HEK293 (cell line): Measurements from ENCODE around the gene LMF1.

Experiments used
- BCL11A ChIP-seq: fragments of 450-650 bp; formaldehyde crosslinking; IDR thresholded peaks from 2 replicates; pipeline ENCODE4 v1.5.1; 2016; ENCODE audit warnings: low read depth, missing biosample characterization, missing genetic modification characterization
- BCL11B ChIP-seq: fragments of 450-650 bp; formaldehyde crosslinking; IDR thresholded peaks from 2 replicates; pipeline ENCODE4 v1.5.1; 2016; ENCODE audit warnings: low read depth, missing biosample characterization, missing genetic modification characterization
- BCL6B ChIP-seq: fragments of 450-650 bp; formaldehyde crosslinking; IDR thresholded peaks from 2 replicates; pipeline ENCODE4 v1.5.1; 2017; ENCODE audit warnings: missing biosample characterization, missing genetic modification characterization
- GFI1B ChIP-seq: fragments of 450-650 bp; formaldehyde crosslinking; IDR thresholded peaks from 2 replicates; pipeline ENCODE4 v1.5.1; 2016; ENCODE audit warnings: missing biosample characterization, missing genetic modification characterization
- HOXA7 ChIP-seq: sonication (generic); formaldehyde crosslinking; IDR thresholded peaks from 2 replicates; pipeline ENCODE4 v1.8.1; 2022; ENCODE audit warnings: missing genetic modification reagents, borderline replicate concordance
- KLF17 ChIP-seq: fragments of 450-650 bp; formaldehyde crosslinking; IDR thresholded peaks from 2 replicates; pipeline ENCODE4 v1.5.1; 2016; ENCODE audit warnings: missing biosample characterization, missing genetic modification characterization
- MZF1 ChIP-seq: fragments of 450-650 bp; formaldehyde crosslinking; IDR thresholded peaks from 2 replicates; pipeline ENCODE4 v1.5.1; 2017; ENCODE audit warnings: missing biosample characterization, missing genetic modification characterization, borderline replicate concordance
- OVOL3 ChIP-seq: fragments of 450-650 bp; formaldehyde crosslinking; IDR thresholded peaks from 2 replicates; pipeline ENCODE4 v1.5.1; 2016; ENCODE audit warnings: missing biosample characterization, missing genetic modification characterization
- RBAK ChIP-seq: fragments of 450-650 bp; formaldehyde crosslinking; IDR thresholded peaks from 2 replicates; pipeline ENCODE4 v1.5.1; 2016; ENCODE audit warnings: missing biosample characterization, missing genetic modification characterization
- ZBTB10 ChIP-seq: fragments of 450-650 bp; formaldehyde crosslinking; IDR thresholded peaks from 2 replicates; pipeline ENCODE4 v1.5.1; 2016; ENCODE audit warnings: missing biosample characterization, missing genetic modification characterization
- ZBTB11 ChIP-seq: fragments of 450-650 bp; formaldehyde crosslinking; conservative IDR thresholded peaks from 2 replicates; pipeline ENCODE4 v1.5.1; 2016; ENCODE audit warnings: low read depth, missing biosample characterization, missing genetic modification characterization
- ZFP41 ChIP-seq: fragments of 450-650 bp; formaldehyde crosslinking; IDR thresholded peaks from 2 replicates; pipeline ENCODE4 v1.5.1; 2016; ENCODE audit warnings: missing biosample characterization, missing genetic modification characterization, borderline replicate concordance
- ZNF157 ChIP-seq: fragments of 450-650 bp; formaldehyde crosslinking; IDR thresholded peaks from 2 replicates; pipeline ENCODE4 v1.5.1; 2016; ENCODE audit warnings: missing biosample characterization, missing genetic modification characterization
- ZNF174 ChIP-seq: fragments of 450-650 bp; formaldehyde crosslinking; IDR thresholded peaks from 2 replicates; pipeline ENCODE4 v1.5.0; 2017; ENCODE audit warnings: missing biosample characterization, mild to moderate bottlenecking, missing genetic modification characterization
- ZNF19 ChIP-seq: fragments of 450-650 bp; formaldehyde crosslinking; IDR thresholded peaks from 2 replicates; pipeline ENCODE4; 2016; ENCODE audit warnings: missing biosample characterization, missing genetic modification characterization, low read depth
- ZNF26 ChIP-seq: fragments of 450-650 bp; formaldehyde crosslinking; IDR thresholded peaks from 2 replicates; pipeline ENCODE4 v1.5.1; 2016; ENCODE audit warnings: missing biosample characterization, missing genetic modification characterization
- ZNF354C ChIP-seq: fragments of 450-650 bp; formaldehyde crosslinking; IDR thresholded peaks from 2 replicates; pipeline ENCODE4 v1.5.1; 2016; ENCODE audit warnings: missing biosample characterization, missing genetic modification characterization, low read depth, borderline replicate concordance
- ZNF416 ChIP-seq: fragments of 450-650 bp; formaldehyde crosslinking; IDR thresholded peaks from 2 replicates; pipeline ENCODE4 v1.5.1; 2016; ENCODE audit warnings: missing biosample characterization, missing genetic modification characterization
- ZNF529 ChIP-seq: fragments of 450-650 bp; formaldehyde crosslinking; IDR thresholded peaks from 2 replicates; pipeline ENCODE4 v1.5.1; 2017; ENCODE audit warnings: missing genetic modification characterization, missing biosample characterization; ENCODE audit not compliant: insufficient replicate concordance
- ZNF544 ChIP-seq: fragments of 450-650 bp; formaldehyde crosslinking; IDR thresholded peaks from 2 replicates; pipeline ENCODE4 v1.5.0; 2017; ENCODE audit warnings: missing biosample characterization, missing genetic modification characterization
- ZNF596 ChIP-seq: fragments of 450-650 bp; IDR thresholded peaks from 2 replicates; pipeline ENCODE4 v1.5.0; 2018; ENCODE audit warnings: missing biosample characterization, mild to moderate bottlenecking, missing genetic modification characterization, moderate library complexity
- ZNF621 ChIP-seq: fragments of 450-650 bp; formaldehyde crosslinking; IDR thresholded peaks from 2 replicates; pipeline ENCODE4 v1.5.1; 2017; ENCODE audit warnings: missing biosample characterization, missing genetic modification characterization
- ZNF639 ChIP-seq: fragments of 450-650 bp; formaldehyde crosslinking; IDR thresholded peaks from 2 replicates; pipeline ENCODE4 v1.5.1; 2016; ENCODE audit warnings: missing biosample characterization, missing genetic modification characterization
- ZNF654 ChIP-seq: fragments of 450-650 bp; formaldehyde crosslinking; IDR thresholded peaks from 2 replicates; pipeline ENCODE4 v1.5.1; 2016; ENCODE audit warnings: low read depth, missing biosample characterization, missing genetic modification characterization
- ZSCAN5A ChIP-seq: fragments of 450-650 bp; formaldehyde crosslinking; IDR thresholded peaks from 2 replicates; pipeline ENCODE4 v1.5.1; 2016; ENCODE audit warnings: missing biosample characterization, missing genetic modification characterization

LMF1 gene

GRCh38 chr16:1002399-1003166 is 31.8 kb upstream of the LMF1 start (continued):
- TF ChIP-seq GFI1B (tag by site-specific recombination): no peak
- TF ChIP-seq HOXA7 (CRISPR knock-in tag): no peak
- no peak for TF ChIP-seq ZNF174 (tag by site-specific recombination)
- TF ChIP-seq BCL11B (tag by site-specific recombination): peak; percentile 17; the same call in 1 of the 2 replicates
- TF ChIP-seq ZBTB10 (tag by site-specific recombination): no peak
- no peak for TF ChIP-seq ZNF19
- TF ChIP-seq RBAK (tag by site-specific recombination): no peak
- no peak for TF ChIP-seq ZNF654 (tag by site-specific recombination)
- no peak for TF ChIP-seq OVOL3
- peak; percentile 61; the same call in 1 of the 2 replicates for TF ChIP-seq ZNF639
- no peak for TF ChIP-seq ZFP41 (tag by site-specific recombination)
- no peak for TF ChIP-seq ZNF544 (tag by site-specific recombination)
- TF ChIP-seq ZSCAN5A: no peak
- peak; percentile 86 for TF ChIP-seq BCL11A (tag by site-specific recombination)
- TF ChIP-seq KLF17 (tag by site-specific recombination): 0 out of 2 replicates have a peak, but pooled peaks have one; percentile 64
- TF ChIP-seq ZNF416 (tag by site-specific recombination): no peak
- no peak for TF ChIP-seq ZNF529
- no peak for TF ChIP-seq ZNF157
- TF ChIP-seq ZNF596 (tag by site-specific recombination): no peak
- TF ChIP-seq ZNF354C (tag by site-specific recombination): no peak
- no peak for TF ChIP-seq MZF1
- no peak for TF ChIP-seq ZNF26
- TF ChIP-seq BCL6B (tag by site-specific recombination): no peak
- TF ChIP-seq ZBTB11 (tag by site-specific recombination): no peak
- no peak for TF ChIP-seq ZNF621 (tag by site-specific recombination)
